C4-2B (cell line): Measurements from ENCODE around the gene MAST1.

Source experiments
- ZFX ChIP-seq: fragments of 450-650 bp; IDR thresholded peaks from 2 replicates; pipeline ENCODE4 v1.6.1; 2017
- TF ChIP-seq, protein P1 (sequence below): fragments of 450-650 bp; conservative IDR thresholded peaks from 2 replicates; pipeline ENCODE4 v1.5.1; 2017; ENCODE audit warnings: mild to moderate bottlenecking

DNA sequence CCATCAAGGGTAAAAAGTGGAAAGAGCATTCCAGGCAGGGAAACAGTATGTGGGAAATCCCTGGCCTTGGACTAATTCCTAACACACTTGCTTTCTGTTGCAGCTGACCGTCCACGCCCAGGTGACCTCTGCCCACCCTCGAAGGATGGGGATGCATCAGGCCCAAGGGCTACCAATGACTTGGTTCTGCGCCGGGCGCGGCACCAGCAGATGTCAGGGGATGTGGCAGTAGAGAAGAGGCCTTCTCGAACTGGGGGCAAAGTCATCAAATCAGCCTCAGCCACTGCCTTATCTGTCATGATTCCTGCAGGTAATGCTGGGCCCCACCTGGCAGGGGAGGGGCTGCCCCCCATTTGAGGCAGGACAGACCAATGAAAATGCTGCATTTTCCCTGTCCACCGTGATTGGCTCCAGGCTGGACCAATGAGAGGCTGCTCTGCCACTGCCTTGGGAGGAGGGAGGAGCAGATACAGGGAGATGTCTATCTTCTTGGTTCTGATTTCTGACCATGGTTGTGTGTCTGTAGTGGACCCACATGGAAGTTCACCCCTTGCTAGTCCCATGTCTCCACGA is 30.3 kb downstream of the MAST1 start:
- TF ChIP-seq, protein P1, sequence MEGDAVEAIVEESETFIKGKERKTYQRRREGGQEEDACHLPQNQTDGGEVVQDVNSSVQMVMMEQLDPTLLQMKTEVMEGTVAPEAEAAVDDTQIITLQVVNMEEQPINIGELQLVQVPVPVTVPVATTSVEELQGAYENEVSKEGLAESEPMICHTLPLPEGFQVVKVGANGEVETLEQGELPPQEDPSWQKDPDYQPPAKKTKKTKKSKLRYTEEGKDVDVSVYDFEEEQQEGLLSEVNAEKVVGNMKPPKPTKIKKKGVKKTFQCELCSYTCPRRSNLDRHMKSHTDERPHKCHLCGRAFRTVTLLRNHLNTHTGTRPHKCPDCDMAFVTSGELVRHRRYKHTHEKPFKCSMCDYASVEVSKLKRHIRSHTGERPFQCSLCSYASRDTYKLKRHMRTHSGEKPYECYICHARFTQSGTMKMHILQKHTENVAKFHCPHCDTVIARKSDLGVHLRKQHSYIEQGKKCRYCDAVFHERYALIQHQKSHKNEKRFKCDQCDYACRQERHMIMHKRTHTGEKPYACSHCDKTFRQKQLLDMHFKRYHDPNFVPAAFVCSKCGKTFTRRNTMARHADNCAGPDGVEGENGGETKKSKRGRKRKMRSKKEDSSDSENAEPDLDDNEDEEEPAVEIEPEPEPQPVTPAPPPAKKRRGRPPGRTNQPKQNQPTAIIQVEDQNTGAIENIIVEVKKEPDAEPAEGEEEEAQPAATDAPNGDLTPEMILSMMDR, result no peak
- TF ChIP-seq ZFX, result no peak
